ENCODE measurements around the gene ERBB4.

DNA sequence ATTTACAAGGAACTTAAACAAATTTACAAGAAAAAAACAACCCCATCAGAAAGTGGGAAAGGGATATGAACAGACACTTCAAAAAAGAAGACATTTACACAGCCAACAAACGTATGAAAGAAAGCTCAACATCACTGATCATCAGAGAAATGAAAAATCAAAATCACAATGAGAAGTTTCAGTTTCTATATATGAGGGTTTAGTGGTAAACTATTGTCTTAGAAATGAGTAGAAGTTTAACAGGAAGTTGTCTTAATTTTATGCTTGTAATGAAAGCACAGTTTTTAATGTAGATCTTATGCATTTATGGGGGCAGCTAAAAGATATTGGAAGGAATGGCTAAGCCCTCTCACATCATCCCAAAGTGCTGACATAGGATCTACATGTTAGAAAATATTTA lies 325.4 kb downstream of the ERBB4 start:
- TF ChIP-seq, protein P1, sequence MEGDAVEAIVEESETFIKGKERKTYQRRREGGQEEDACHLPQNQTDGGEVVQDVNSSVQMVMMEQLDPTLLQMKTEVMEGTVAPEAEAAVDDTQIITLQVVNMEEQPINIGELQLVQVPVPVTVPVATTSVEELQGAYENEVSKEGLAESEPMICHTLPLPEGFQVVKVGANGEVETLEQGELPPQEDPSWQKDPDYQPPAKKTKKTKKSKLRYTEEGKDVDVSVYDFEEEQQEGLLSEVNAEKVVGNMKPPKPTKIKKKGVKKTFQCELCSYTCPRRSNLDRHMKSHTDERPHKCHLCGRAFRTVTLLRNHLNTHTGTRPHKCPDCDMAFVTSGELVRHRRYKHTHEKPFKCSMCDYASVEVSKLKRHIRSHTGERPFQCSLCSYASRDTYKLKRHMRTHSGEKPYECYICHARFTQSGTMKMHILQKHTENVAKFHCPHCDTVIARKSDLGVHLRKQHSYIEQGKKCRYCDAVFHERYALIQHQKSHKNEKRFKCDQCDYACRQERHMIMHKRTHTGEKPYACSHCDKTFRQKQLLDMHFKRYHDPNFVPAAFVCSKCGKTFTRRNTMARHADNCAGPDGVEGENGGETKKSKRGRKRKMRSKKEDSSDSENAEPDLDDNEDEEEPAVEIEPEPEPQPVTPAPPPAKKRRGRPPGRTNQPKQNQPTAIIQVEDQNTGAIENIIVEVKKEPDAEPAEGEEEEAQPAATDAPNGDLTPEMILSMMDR (IDR thresholded peaks at IDR 0.05) = no peak
- no peak for TF ChIP-seq POLR2AphosphoS5 (IDR thresholded peaks at IDR 0.05; ENCODE audit: low read depth, low read length)
